AG04450 (cell line): ENCODE results near the gene AATK. TPM values are rescaled to one million over a fixed set of nuclear protein-coding genes. Genes with fewer than 3 reads are reported as not detected.

ENCODE experiments used
- CTCF ChIA-PET: fragments of 300-600, 350-600 bp; formaldehyde crosslinking; extraction: SDS; loops from one replicate; lab custom pipeline; 2022; ENCODE audit warnings: antibody characterized with exemption, inconsistent platforms; lab: Charles Lee
- POLR2A ChIA-PET: fragments of 350-600 bp; formaldehyde crosslinking; extraction: SDS; loops from one replicate; lab custom pipeline; 2021; ENCODE audit warnings: antibody characterized with exemption, inconsistent platforms; lab: Yijun Ruan, JAX
- DNase-seq: peaks from one replicate; pipeline ENCODE4 v3.0.0-alpha.2; 2011; ENCODE audit warnings: low read depth, low spot score
- H3K27ac ChIP-seq: one replicate; pipeline ENCODE4 v1.5.1; 2012; ENCODE audit warnings: low read depth, low read length, control low read depth
- H3K27me3 ChIP-seq: one replicate; pipeline ENCODE4 v1.6.0; 2012; ENCODE audit warnings: low read length; ENCODE audit not compliant: control insufficient read depth, insufficient read depth
- H3K4me3 ChIP-seq: 2 replicates; pipeline ENCODE4 v1.5.1; 2011; ENCODE audit warnings: mild to moderate bottlenecking, low read depth, low read length, control low read depth
- H3K9me3 ChIP-seq: 2 replicates; pipeline ENCODE4 v1.5.1; 2012; ENCODE audit warnings: low read length; ENCODE audit not compliant: control insufficient read depth, insufficient read depth
- polyA plus RNA-seq: library from polyadenylated mRNA; depleted of rRNA; stranded (reverse); fragments of >200 nt; gene quantifications from 2 replicates; pipeline ENCODE4 v1.2.3, GENCODE V29; 2011
- TF ChIP-seq, protein P1 (sequence below): IDR thresholded peaks from 2 replicates; pipeline ENCODE4 v1.5.1; 2011; ENCODE audit warnings: low read depth, low read length, control low read depth, inconsistent platforms

AATK gene
- polyA plus RNA-seq, 1 experiment, result 0.16 TPM

- H3K4me3 ChIP-seq, result no peak overlapping the region
- CTCF ChIA-PET, result no interaction called here
- H3K27ac ChIP-seq, result no peak overlapping the region
- peaks cover 8% of the 10 kb centered on the region for H3K27me3 ChIP-seq
- no peak for DNase-seq
- POLR2A ChIA-PET, result no interaction called here
- H3K9me3 ChIP-seq, result peaks cover 7% of the 10 kb centered on the region; the same call in 1 of the 2 replicates
- TF ChIP-seq, protein P1, sequence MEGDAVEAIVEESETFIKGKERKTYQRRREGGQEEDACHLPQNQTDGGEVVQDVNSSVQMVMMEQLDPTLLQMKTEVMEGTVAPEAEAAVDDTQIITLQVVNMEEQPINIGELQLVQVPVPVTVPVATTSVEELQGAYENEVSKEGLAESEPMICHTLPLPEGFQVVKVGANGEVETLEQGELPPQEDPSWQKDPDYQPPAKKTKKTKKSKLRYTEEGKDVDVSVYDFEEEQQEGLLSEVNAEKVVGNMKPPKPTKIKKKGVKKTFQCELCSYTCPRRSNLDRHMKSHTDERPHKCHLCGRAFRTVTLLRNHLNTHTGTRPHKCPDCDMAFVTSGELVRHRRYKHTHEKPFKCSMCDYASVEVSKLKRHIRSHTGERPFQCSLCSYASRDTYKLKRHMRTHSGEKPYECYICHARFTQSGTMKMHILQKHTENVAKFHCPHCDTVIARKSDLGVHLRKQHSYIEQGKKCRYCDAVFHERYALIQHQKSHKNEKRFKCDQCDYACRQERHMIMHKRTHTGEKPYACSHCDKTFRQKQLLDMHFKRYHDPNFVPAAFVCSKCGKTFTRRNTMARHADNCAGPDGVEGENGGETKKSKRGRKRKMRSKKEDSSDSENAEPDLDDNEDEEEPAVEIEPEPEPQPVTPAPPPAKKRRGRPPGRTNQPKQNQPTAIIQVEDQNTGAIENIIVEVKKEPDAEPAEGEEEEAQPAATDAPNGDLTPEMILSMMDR, result no peak
These were observed 21.8 kb upstream of the AATK start for GRCh38 chr17:81187586-81188490.

GRCh38 chr17:81187120-81187519 is 21.1 kb upstream of the AATK start:
- ChIA-PET CTCF (no interaction called here), POLR2A (no interaction called here)
- Histone ChIP-seq H3K27me3 (peaks cover 8% of the 10 kb centered on the region), H3K4me3 (no peak overlapping the region), H3K9me3 (peaks cover 7% of the 10 kb centered on the region; the same call in 1 of the 2 replicates), H3K27ac (no peak overlapping the region)
- DNase-seq, result no peak
- TF ChIP-seq, protein P1, result no peak

GRCh38 chr17:81186203-81186602 is 20.2 kb upstream of the AATK start:
- Histone ChIP-seq H3K27ac (no peak overlapping the region), H3K4me3 (no peak overlapping the region), H3K27me3 (peaks cover 8% of the 10 kb centered on the region), H3K9me3 (peaks cover 7% of the 10 kb centered on the region; the same call in 1 of the 2 replicates)
- TF ChIP-seq, protein P1, result no peak
- no peak for DNase-seq
- ChIA-PET CTCF (no interaction called here), POLR2A (no interaction called here)

- ChIA-PET POLR2A (no interaction called here), CTCF (no interaction called here)
- Histone ChIP-seq H3K9me3 (peaks cover 7% of the 10 kb centered on the region; the same call in 1 of the 2 replicates), H3K4me3 (no peak overlapping the region), H3K27me3 (peaks cover 11% of the 10 kb centered on the region), H3K27ac (no peak overlapping the region)
- DNase-seq, result no peak
- TF ChIP-seq, protein P1, result no peak
These were observed 18.5 kb upstream of the AATK start for GRCh38 chr17:81184555-81184954.

DNA sequence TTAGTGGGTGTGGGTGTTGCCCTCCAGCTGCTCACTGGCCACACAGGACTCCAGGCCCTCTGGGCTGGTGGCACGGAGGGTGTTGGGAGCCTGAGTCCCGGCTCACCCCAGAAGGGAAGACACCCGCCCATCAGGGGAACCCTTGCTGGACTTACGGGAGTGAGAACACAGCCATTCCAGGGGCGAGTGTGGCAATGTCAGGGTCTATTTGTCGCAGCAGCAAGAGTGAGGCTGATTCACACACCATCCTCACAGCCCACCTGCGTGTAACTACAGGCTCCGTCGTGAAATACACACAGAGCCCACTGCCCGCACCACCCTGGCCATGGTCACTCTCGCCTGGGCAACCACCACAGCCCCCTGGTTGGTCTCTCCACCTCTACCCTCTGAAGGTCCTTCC is 17.8 kb upstream of the AATK start:
- Histone ChIP-seq H3K9me3 (peaks cover 7% of the 10 kb centered on the region; the same call in 1 of the 2 replicates), H3K4me3 (no peak overlapping the region), H3K27me3 (peaks cover 11% of the 10 kb centered on the region), H3K27ac (no peak overlapping the region)
- ChIA-PET CTCF (no interaction called here), POLR2A (no interaction called here)
- DNase-seq, result no peak
- TF ChIP-seq, protein P1, result no peak
